Measurements from ENCODE around the gene FGF2.
"Not testable (repeated sequence)": the region's sequence is repeated elsewhere in the genome, so short reads cannot be mapped to it uniquely, and the experiment has no call there.

Gene FGF2

DNA sequence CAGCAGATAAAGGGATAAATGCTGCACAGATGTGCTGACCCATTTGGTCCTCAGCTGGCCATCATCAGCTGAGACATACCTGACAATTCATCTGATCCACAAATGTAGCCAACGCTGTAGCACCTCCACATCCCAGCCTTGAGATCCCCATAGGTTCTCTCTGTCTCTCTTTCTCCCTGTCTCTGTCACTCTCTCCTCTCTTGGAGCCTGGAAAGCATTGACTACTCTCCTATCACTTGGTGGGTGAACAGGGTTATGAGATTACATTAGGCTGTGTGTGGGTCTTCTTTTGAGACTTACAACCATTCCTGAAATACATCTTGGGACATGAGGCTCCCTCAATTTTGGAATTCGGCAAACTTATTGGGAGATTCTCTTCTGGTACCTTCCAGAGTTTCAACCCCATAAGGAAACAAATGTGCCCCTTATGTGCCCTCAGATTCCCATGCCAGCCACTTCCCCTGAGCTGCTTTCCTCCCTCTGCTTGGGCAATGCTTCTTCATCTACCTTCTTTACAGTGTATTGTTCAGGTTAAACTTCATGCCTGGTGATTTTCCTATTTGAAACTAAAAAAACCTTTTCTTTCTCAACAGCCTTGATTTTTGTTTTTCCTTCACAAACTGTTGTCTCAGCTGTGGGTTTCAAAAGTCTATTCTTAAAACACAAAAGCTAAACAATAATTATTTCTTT, 29.1 kb upstream of the FGF2 start:
- H3K4me3 ChIP-seq (ENCODE audit: control insufficient read depth, low read depth, low read length) = no peak overlapping the region
- TF ChIP-seq, protein P1, sequence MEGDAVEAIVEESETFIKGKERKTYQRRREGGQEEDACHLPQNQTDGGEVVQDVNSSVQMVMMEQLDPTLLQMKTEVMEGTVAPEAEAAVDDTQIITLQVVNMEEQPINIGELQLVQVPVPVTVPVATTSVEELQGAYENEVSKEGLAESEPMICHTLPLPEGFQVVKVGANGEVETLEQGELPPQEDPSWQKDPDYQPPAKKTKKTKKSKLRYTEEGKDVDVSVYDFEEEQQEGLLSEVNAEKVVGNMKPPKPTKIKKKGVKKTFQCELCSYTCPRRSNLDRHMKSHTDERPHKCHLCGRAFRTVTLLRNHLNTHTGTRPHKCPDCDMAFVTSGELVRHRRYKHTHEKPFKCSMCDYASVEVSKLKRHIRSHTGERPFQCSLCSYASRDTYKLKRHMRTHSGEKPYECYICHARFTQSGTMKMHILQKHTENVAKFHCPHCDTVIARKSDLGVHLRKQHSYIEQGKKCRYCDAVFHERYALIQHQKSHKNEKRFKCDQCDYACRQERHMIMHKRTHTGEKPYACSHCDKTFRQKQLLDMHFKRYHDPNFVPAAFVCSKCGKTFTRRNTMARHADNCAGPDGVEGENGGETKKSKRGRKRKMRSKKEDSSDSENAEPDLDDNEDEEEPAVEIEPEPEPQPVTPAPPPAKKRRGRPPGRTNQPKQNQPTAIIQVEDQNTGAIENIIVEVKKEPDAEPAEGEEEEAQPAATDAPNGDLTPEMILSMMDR (IDR thresholded peaks at IDR 0.05; ENCODE audit: control insufficient read depth, insufficient read depth, low read depth, low read length, missing control alignments) = no peak
- no peak for DNase-seq (ENCODE audit: low read depth)

DNA sequence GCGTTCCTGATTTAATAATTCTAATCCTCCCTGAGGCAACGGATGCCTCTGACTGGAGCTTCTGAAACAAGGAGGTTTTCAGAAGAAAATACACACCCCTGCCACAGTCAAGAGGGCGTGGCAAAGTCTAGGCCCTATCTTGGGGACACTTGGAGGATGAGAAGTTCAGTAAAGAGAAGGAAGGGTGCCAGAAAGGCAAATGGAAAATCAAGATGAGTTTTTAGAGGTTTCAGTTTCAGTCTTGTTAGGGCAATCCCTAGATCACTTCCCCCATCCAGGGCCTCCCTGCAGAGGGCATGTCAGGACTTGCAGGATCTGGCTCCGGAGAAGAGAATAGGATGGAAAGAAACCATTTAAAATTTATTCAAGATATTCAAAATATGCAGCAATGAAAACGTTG, 28.5 kb upstream of the FGF2 start:
- DNase-seq (ENCODE audit: low read depth) = peak; percentile 96
- H3K4me3 ChIP-seq (ENCODE audit: control insufficient read depth, low read depth, low read length) = no peak overlapping the region; the same call in 1 of the 2 replicates
- TF ChIP-seq, protein P1 (IDR thresholded peaks at IDR 0.05; ENCODE audit: control insufficient read depth, insufficient read depth, low read depth, low read length, missing control alignments) = peak; percentile 22

DNA sequence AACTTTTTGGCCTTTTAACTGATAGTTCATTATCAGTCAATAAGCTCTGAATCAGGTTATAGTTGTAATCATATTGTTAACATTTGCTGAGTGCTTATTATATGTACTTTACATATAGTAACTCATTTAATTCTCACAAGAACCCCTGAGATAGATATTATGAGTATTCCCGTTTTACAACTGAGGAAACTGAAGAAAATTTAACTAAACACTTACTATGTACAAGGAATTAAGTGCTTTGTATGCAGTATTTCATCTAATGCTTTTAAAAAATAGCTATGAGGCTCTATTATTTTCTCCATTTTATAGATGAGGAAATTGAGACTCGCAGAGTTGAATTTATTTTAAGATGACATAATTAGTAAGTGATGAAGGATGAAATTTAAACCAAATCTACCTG, 27.7 kb upstream of the FGF2 start:
- no peak overlapping the region for H3K4me3 ChIP-seq (ENCODE audit: control insufficient read depth, low read depth, low read length)
- TF ChIP-seq, protein P1 (IDR thresholded peaks at IDR 0.05; ENCODE audit: control insufficient read depth, insufficient read depth, low read depth, low read length, missing control alignments) = no peak
- no peak for DNase-seq (ENCODE audit: low read depth)

DNA sequence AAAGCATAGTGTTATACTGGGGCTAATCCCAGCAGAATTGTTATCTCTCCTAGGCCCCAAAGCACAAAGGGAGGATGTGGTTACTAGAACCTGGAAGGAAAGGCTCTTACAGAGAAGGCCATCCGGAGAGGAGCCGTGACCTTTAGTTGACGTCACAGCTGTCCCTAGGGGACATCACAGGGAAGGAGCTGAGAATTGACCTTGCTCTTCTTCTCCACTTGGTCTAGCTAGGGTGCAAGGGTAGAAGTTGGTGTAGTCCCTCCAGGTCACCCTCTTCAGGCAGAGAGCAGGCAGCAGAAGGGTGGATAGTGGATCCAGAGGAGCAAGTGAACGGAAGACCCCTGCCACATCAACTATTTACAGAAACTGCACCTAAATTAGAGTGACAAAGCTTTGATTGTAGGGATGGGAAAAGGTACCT, 22.8 kb upstream of the FGF2 start:
- DNase-seq (ENCODE audit: low read depth) = no peak

DNA sequence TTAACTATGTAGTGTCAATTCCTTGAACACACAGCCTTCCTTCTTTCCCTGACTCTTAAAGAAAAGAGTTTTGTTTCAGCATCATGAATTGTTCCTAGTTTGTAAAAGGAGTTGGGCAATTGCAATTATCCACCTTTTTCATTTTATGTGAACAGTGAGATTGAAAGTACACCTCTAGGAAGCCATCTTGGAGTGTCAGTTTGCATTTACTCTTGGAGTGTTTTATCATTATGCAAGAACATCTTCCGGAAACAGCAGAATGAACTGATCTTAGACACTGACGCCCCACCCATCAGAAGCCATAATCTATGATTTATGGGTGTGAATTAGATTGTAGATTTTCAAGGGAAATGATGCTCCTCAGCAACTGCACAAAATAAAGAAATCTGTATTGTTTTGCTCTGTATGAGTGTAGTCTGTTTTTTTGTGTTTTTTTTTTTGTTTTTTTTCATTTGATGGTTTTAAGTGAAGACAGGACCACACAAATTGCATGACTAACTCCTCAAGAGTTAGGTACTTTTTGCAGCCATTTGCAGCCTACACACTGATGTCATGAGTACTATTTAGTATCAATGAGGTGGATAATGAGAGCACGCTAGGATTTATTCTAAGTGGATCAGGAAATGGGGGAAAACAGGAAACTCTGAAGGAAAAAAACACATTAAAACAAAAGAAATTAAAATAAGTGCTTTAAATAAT, 19.5 kb upstream of the FGF2 start:
- TF ChIP-seq, protein P1 (IDR thresholded peaks at IDR 0.05; ENCODE audit: control insufficient read depth, insufficient read depth, low read depth, low read length, missing control alignments) = no peak
- no peak for DNase-seq (ENCODE audit: low read depth)
- H3K4me3 ChIP-seq (ENCODE audit: control insufficient read depth, low read depth, low read length) = no peak overlapping the region

More for the DNA sequence above, 22.8 kb upstream of the FGF2 start:
- TF ChIP-seq, protein P1 (IDR thresholded peaks at IDR 0.05; ENCODE audit: control insufficient read depth, insufficient read depth, low read depth, low read length, missing control alignments) = no peak
- no peak overlapping the region for H3K4me3 ChIP-seq (ENCODE audit: control insufficient read depth, low read depth, low read length)

DNA sequence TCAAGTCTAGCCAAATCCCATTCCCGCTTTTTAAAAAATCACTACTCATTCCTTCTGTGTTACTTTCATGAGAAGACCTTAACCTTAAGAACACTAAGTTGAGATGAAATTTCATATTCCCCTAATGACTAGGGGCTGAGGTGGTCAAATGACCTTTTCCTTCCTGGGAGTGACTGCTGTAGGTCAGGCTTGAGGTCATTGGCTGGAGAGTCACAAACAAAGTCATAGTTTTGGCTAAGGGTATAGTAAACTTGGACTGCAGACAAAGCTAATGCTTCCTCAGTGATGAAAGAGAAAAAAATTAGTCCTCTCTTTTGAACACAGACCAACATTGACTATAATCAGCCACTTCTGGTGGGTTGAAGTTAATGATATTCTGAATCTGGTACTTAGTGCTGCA, 16.0 kb upstream of the FGF2 start:
- TF ChIP-seq, protein P1 (IDR thresholded peaks at IDR 0.05; ENCODE audit: control insufficient read depth, insufficient read depth, low read depth, low read length, missing control alignments) = no peak
- H3K4me3 ChIP-seq (ENCODE audit: control insufficient read depth, low read depth, low read length) = no peak overlapping the region
- no peak for DNase-seq (ENCODE audit: low read depth)

DNA sequence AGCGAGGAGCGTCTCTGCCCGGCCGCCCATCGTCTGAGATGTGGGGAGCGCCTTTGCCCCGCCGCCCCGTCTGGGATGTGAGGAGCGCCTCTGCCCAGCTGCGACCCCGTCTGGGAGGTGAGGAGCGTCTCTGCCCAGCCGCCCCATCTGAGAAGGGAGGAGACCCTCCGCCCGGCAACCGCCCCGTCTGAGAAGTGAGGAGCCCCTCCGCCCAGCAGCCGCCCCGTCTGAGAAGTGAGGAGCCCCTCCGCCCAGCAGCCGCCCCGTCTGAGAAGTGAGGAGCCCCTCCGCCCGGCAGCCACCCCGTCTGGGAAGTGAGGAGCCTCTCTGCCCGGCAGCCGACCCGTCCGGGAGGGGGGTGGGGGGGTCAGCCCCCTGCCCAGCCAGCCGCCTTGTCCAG, 14.8 kb upstream of the FGF2 start:
- DNase-seq (ENCODE audit: low read depth); H3K4me3 ChIP-seq (ENCODE audit: control insufficient read depth, low read depth, low read length): not testable (repeated sequence)

DNA sequence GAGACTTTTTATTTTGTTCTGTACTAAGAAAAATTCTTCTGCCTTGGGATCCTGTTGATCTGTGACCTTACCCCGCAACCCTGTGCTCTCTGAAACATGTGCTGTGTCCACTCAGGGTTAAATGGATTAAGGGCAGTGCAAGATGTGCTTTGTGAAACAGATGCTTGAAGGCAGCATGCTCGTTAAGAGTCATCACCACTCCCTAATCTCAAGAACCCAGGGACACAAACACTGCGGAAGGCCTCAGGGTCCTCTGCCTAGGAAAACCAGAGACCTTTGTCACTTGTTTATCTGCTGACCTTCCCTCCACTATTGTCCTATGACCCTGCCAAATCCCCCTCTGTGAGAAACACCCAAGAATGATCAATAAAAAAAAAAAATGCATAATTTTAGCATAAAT, 13.8 kb upstream of the FGF2 start:
- not testable (repeated sequence) for H3K4me3 ChIP-seq (ENCODE audit: control insufficient read depth, low read depth, low read length); DNase-seq (ENCODE audit: low read depth)

Measured in AG09309 (cell line).